ENCODE data around the gene QTRT2.

GRCh38 chr3:114133947-114134346, 77.4 kb downstream of the QTRT2 start:
- TF ChIP-seq ZNF274 (IDR thresholded peaks at IDR 0.05; ENCODE audit: low read length) (no peak), ZNF274 (tag by site-specific recombination; IDR thresholded peaks at IDR 0.05; ENCODE audit: borderline replicate concordance) (no peak), ZNF138 (tag by site-specific recombination; IDR thresholded peaks at IDR 0.05; ENCODE audit: borderline replicate concordance) (no peak), CTCF (tag by site-specific recombination; IDR thresholded peaks at IDR 0.05) (no peak), ZNF121 (tag by site-specific recombination; IDR thresholded peaks at IDR 0.05) (no peak), IKZF3 (tag by site-specific recombination; IDR thresholded peaks at IDR 0.05) (no peak), ZNF280D (tag by site-specific recombination; IDR thresholded peaks at IDR 0.05) (no peak), MEIS1 (CRISPR knock-in tag; IDR thresholded peaks at IDR 0.05; ENCODE audit: borderline replicate concordance) (no peak), YY1 (tag by site-specific recombination; IDR thresholded peaks at IDR 0.05) (no peak), ATF2 (tag by site-specific recombination; IDR thresholded peaks at IDR 0.05; ENCODE audit: low read depth) (no peak), PBX3 (CRISPR knock-in tag; IDR thresholded peaks at IDR 0.05) (no peak), ZNF704 (tag by site-specific recombination; IDR thresholded peaks at IDR 0.05) (no peak), ZBTB8A (tag by site-specific recombination; IDR thresholded peaks at IDR 0.05) (no peak), ZNF624 (tag by site-specific recombination; IDR thresholded peaks at IDR 0.05) (no peak)
